ENCODE measurements around the gene ALDH18A1.

Gene ALDH18A1

DNA sequence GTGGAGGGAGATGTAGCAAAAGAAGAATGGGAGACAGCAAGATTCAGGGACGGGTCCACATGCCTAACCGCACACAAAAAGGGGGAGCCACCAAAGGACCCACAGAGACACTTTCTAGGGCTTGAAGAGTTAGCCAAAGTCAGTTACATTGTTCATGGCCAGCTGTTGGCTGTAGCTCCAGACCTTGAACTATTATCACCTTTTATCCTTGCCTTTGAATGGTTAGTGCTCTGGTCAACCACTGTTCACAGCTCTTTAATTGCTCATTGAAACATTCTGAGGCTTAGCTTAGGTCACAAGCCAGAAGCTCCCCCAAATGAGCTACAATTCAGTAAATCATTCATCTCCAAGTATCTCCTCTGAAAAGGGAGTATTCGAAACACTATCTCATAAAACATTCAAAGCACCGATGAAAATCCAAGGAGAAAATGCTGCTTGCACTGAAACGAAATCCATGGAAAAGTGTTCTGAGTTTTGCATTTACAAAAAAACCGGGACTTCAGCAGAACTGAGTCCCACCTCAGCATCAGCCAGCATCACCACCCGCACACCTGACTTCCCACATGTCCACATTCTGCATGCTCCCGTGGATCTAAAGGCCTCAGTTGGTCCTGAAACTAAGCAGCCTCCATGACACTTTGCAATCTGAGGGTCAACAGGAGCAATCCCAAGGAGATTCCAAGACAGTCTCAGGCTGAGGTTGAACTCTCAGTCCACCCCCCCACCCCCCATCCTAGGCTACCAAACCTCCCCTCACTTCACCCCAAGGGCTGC lies 99.3 kb downstream of the ALDH18A1 start:
- DNase-seq (ENCODE audit: low read depth) = no peak
